GM23248 (cell line): ENCODE data around the gene ALDOB. TPM values are rescaled to one million over a fixed set of nuclear protein-coding genes. Genes with fewer than 3 reads are reported as not detected.

Source experiments
- DNase-seq: peaks from one replicate; pipeline ENCODE4 v3.0.0-alpha.2; 2015
- H2AFZ ChIP-seq: fragments of 200-600 bp; sonication (generic); 2 replicates; pipeline ENCODE4 v1.6.1; 2016; ENCODE audit warnings: antibody characterized with exemption
- H3F3A ChIP-seq: fragments of 200-600 bp; sonication (generic); 2 replicates; pipeline ENCODE4 v1.6.1; 2016; ENCODE audit warnings: mild to moderate bottlenecking, antibody characterized with exemption, mixed run types; ENCODE audit not compliant: insufficient read depth
- H3K27ac ChIP-seq: fragments of 200-600 bp; sonication (generic); 2 replicates; pipeline ENCODE4 v1.5.1; 2016; ENCODE audit warnings: mild to moderate bottlenecking
- H3K27me3 ChIP-seq: fragments of 200-600 bp; sonication (generic); replicated peaks from 2 replicates; pipeline ENCODE4 v1.6.1; 2016; ENCODE audit warnings: mild to moderate bottlenecking; ENCODE audit not compliant: insufficient read depth
- H3K36me3 ChIP-seq: fragments of 200-600 bp; sonication (generic); 2 replicates; pipeline ENCODE4 v1.6.1; 2016; ENCODE audit warnings: low read depth, mild to moderate bottlenecking
- H3K4me1 ChIP-seq: fragments of 200-600 bp; sonication (generic); 2 replicates; pipeline ENCODE4 v1.6.1; 2016; ENCODE audit warnings: mild to moderate bottlenecking; ENCODE audit not compliant: insufficient read depth
- H3K4me2 ChIP-seq: fragments of 200-600 bp; sonication (generic); one replicate; pipeline ENCODE4 v1.6.1; 2016; ENCODE audit warnings: mild to moderate bottlenecking; ENCODE audit not compliant: unreplicated experiment
- H3K4me3 ChIP-seq: fragments of 200-600 bp; sonication (generic); 2 replicates; pipeline ENCODE4 v1.5.1; 2016; ENCODE audit warnings: mild to moderate bottlenecking
- H3K79me2 ChIP-seq: fragments of 200-600 bp; sonication (generic); 2 replicates; pipeline ENCODE4 v1.6.1; 2016; ENCODE audit warnings: mild to moderate bottlenecking; ENCODE audit not compliant: insufficient read depth
- H3K9ac ChIP-seq: fragments of 200-600 bp; sonication (generic); 2 replicates; pipeline ENCODE4 v1.6.1; 2016; ENCODE audit warnings: mild to moderate bottlenecking
- H3K9me2 ChIP-seq: fragments of 200-600 bp; sonication (generic); 2 replicates; pipeline ENCODE4 v1.6.1; 2016; ENCODE audit warnings: mixed run types, mild to moderate bottlenecking, moderate library complexity; ENCODE audit not compliant: insufficient read depth
- H3K9me3 ChIP-seq: fragments of 200-600 bp; sonication (generic); one replicate; pipeline ENCODE4 v1.6.1; 2017; ENCODE audit warnings: low read depth
- H4K20me1 ChIP-seq: fragments of 200-600 bp; sonication (generic); 2 replicates; pipeline ENCODE4 v1.6.0; 2016; ENCODE audit not compliant: insufficient read depth
- EZH2 ChIP-seq: fragments of 200-600 bp; sonication (generic); IDR thresholded peaks from 2 replicates; pipeline ENCODE4 v1.6.1; 2018; ENCODE audit warnings: antibody characterized with exemption, mild to moderate bottlenecking; ENCODE audit not compliant: insufficient read depth, poor library complexity, severe bottlenecking
- EZH2phosphoT487 ChIP-seq: fragments of 200-600 bp; sonication (generic); IDR thresholded peaks from 2 replicates; pipeline ENCODE4 v1.6.1; 2018; ENCODE audit warnings: antibody characterized with exemption, moderate library complexity, mild to moderate bottlenecking, low read depth; ENCODE audit not compliant: insufficient read depth
- WGBS, 2 experiments: methylation state at CpG; one replicate each; pipeline ENCODE4 v1.1.6; 2015 to 2017; ENCODE audit warnings: low lambda C conversion rate in 2 of 2, low coverage in 1 of 2; ENCODE audit errors: missing lambda C conversion rate in 2 of 2; 5-methylcytosine and 5-hydroxymethylcytosine counted together
- in situ Hi-C: fragments of 300-500 bp; cut with MboI; formaldehyde crosslinking; loops from 2 replicates; pipeline ENCODE4 v1.15.0; 2020
- polyA plus RNA-seq: library from polyadenylated mRNA; unstranded; fragments of >200 nt; fragmentation: Nextera tagmentation; extraction: Ambion mirVana; gene quantifications from 2 replicates; pipeline ENCODE4 v1.2.1, GENCODE V29; 2016
- total RNA-seq: library from RNA; depleted of rRNA; stranded (reverse); fragments of >200 nt; shearing (Covaris generic); gene quantifications from 2 replicates; pipeline ENCODE4 v1.2.3, GENCODE V29; 2014

The ALDOB gene
- total and polyA plus RNA-seq, 2 experiments from 2014 or later: 0.08 TPM; not detected in 1

- TF ChIP-seq EZH2: no peak
- no peak for TF ChIP-seq EZH2phosphoT487
- in situ Hi-C loops: no loop called here
- H4K20me1 ChIP-seq: no peaks in the 10 kb centered on the region
- no peaks in the 10 kb centered on the region for H3K79me2 ChIP-seq
- H3K36me3 ChIP-seq: no peaks in the 10 kb centered on the region
- no peaks in the 10 kb centered on the region for H3K4me1 ChIP-seq
- no peak for DNase-seq
- H3K4me3 ChIP-seq: no peak overlapping the region
- no peak overlapping the region for H2AFZ ChIP-seq
- no peak overlapping the region for H3K4me2 ChIP-seq
- no peaks in the 10 kb centered on the region for H3K9me3 ChIP-seq
- H3K27me3 ChIP-seq: peaks cover 9% of the 10 kb centered on the region
- H3K9ac ChIP-seq: no peak overlapping the region
- 69 to 77% methylated on average over 3 of the region's 3 CpGs for WGBS, 2 experiments
- no peaks in the 10 kb centered on the region for H3F3A ChIP-seq
- no peaks in the 10 kb centered on the region for H3K9me2 ChIP-seq
- H3K27ac ChIP-seq: no peak overlapping the region
Measured at GRCh38 chr9:101434998-101435397, 576 bp downstream of the ALDOB start.

- no peak overlapping the region for H2AFZ ChIP-seq
- TF ChIP-seq EZH2 (no peak), EZH2phosphoT487 (no peak)
- no peak overlapping the region for H3K4me2 ChIP-seq
- no peaks in the 10 kb centered on the region for H3K4me1 ChIP-seq
- WGBS, 2 experiments: 40 to 41% methylated on average over 3 of the region's 3 CpGs
- no peak overlapping the region for H3K9ac ChIP-seq
- H3K4me3 ChIP-seq: no peak overlapping the region
- H4K20me1 ChIP-seq: no peaks in the 10 kb centered on the region
- DNase-seq: no peak
- H3K9me2 ChIP-seq: no peaks in the 10 kb centered on the region
- H3K27me3 ChIP-seq: peaks cover 9% of the 10 kb centered on the region
- H3K9me3 ChIP-seq: no peaks in the 10 kb centered on the region
- no peaks in the 10 kb centered on the region for H3K79me2 ChIP-seq
- in situ Hi-C loops: no loop called here
- H3F3A ChIP-seq: no peaks in the 10 kb centered on the region
- no peaks in the 10 kb centered on the region for H3K36me3 ChIP-seq
- H3K27ac ChIP-seq: no peak overlapping the region
Measured at GRCh38 chr9:101433229-101433628, 2.3 kb downstream of the ALDOB start.

- H3K27me3 ChIP-seq: peaks cover 9% of the 10 kb centered on the region
- in situ Hi-C loops: no loop called here
- H3K79me2 ChIP-seq: no peaks in the 10 kb centered on the region
- no peak overlapping the region for H3K4me3 ChIP-seq
- 54 to 68% methylated on average over 1 of the region's 1 CpG for WGBS, 2 experiments
- H3F3A ChIP-seq: no peaks in the 10 kb centered on the region
- no peaks in the 10 kb centered on the region for H3K4me1 ChIP-seq
- no peaks in the 10 kb centered on the region for H3K9me2 ChIP-seq
- no peak overlapping the region for H3K9ac ChIP-seq
- no peaks in the 10 kb centered on the region for H3K9me3 ChIP-seq
- H3K36me3 ChIP-seq: no peaks in the 10 kb centered on the region
- H3K4me2 ChIP-seq: no peak overlapping the region
- TF ChIP-seq EZH2: no peak
- no peak for TF ChIP-seq EZH2phosphoT487
- H2AFZ ChIP-seq: no peak overlapping the region
- DNase-seq: no peak
- H4K20me1 ChIP-seq: no peaks in the 10 kb centered on the region
- no peak overlapping the region for H3K27ac ChIP-seq
Measured at GRCh38 chr9:101432740-101433139, 2.8 kb downstream of the ALDOB start.

GRCh38 chr9:101432171-101432570 is 3.4 kb downstream of the ALDOB start:
- DNase-seq: no peak
- H3K79me2 ChIP-seq: no peaks in the 10 kb centered on the region
- no peaks in the 10 kb centered on the region for H3F3A ChIP-seq
- no peaks in the 10 kb centered on the region for H3K4me1 ChIP-seq
- no peak overlapping the region for H3K4me3 ChIP-seq
- in situ Hi-C loops: no loop called here
- H3K27ac ChIP-seq: no peak overlapping the region
- no peaks in the 10 kb centered on the region for H3K9me2 ChIP-seq
- H3K9me3 ChIP-seq: no peaks in the 10 kb centered on the region
- H3K27me3 ChIP-seq: peaks cover 9% of the 10 kb centered on the region
- no peak overlapping the region for H3K4me2 ChIP-seq
- TF ChIP-seq EZH2phosphoT487 (no peak), EZH2 (no peak)
- no peak overlapping the region for H3K9ac ChIP-seq
- no peaks in the 10 kb centered on the region for H4K20me1 ChIP-seq
- no peak overlapping the region for H2AFZ ChIP-seq
- H3K36me3 ChIP-seq: no peaks in the 10 kb centered on the region

GRCh38 chr9:101429736-101430135 is 5.8 kb downstream of the ALDOB start:
- H3K27ac ChIP-seq: no peak overlapping the region
- no peaks in the 10 kb centered on the region for H3F3A ChIP-seq
- H3K36me3 ChIP-seq: no peaks in the 10 kb centered on the region
- H4K20me1 ChIP-seq: no peaks in the 10 kb centered on the region
- in situ Hi-C loops: no loop called here
- DNase-seq: no peak
- H3K9me2 ChIP-seq: no peaks in the 10 kb centered on the region
- no peaks in the 10 kb centered on the region for H3K79me2 ChIP-seq
- H3K9me3 ChIP-seq: no peaks in the 10 kb centered on the region
- peaks cover 9% of the 10 kb centered on the region for H3K27me3 ChIP-seq
- TF ChIP-seq EZH2phosphoT487: no peak
- no peak for TF ChIP-seq EZH2
- H3K4me1 ChIP-seq: no peaks in the 10 kb centered on the region
- no peak overlapping the region for H3K4me2 ChIP-seq
- H3K4me3 ChIP-seq: no peak overlapping the region
- no peak overlapping the region for H2AFZ ChIP-seq
- WGBS, 2 experiments: 56 to 59% methylated on average over 7 of the region's 7 CpGs
- no peak overlapping the region for H3K9ac ChIP-seq
